ENCODE measurements around the gene WNK1.
"Not testable (repeated sequence)": the region's sequence is repeated elsewhere in the genome, so short reads cannot be mapped to it uniquely, and the experiment has no call there.

The WNK1 gene

DNA sequence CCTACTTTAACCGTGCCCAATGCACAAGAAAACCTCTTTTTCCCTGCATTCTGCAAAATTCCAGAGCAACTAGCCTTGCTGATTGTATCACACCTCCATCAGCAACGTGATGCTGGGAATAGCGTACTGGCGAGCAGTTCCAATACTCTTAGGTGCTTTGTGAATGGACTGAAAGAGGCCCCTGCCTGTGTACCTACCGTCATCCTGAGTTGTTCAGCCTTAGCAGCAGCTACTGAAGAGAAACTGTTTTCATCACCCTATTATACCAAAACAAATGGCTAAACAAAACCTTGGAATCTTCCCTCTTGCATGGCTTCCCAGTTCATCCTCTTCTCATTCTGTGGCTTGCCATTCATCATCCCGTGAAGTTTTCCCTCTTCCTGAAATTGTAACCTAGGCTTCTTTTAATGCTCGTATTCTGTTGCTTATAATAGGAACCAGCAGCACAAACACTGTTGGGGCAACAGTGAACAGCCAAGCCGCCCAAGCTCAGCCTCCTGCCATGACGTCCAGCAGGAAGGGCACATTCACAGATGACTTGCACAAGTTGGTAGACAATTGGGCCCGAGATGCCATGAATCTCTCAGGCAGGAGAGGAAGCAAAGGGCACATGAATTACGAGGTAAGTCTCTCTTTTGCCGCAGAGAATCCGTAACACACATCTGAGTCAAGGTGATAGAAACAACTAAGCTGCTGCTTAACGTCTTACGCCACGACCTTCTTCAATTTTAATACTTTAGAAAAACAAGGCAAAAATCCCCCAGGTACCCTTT, 155.2 kb downstream of the WNK1 start:
- FAIRE-seq (no peak), DNase-seq (ENCODE audit: low spot score) (no peak)

DNA sequence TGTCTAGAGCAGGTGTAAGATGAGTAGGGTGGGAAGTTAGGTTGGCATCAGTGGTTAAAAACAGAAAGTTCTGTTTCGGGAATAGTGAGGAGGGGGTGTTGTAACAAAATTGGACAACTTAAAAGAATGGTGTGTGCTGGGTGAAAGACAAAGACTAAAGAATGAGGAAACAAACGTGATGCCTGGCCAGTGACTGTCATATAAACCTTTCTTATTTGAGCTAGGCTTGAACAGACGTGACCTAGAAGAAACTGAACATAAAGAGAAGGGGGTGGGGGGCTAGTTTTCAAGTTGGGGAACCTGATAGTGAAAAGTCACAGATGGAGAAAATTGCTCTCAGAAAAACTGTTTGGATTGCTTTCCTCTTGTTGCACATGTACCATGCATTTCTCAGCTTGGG, 157.5 kb downstream of the WNK1 start:
- no peak for DNase-seq (ENCODE audit: low spot score)
- no peak for FAIRE-seq

GRCh38 chr12:910416-910815, 158.0 kb downstream of the WNK1 start:
- no peak for DNase-seq (ENCODE audit: low spot score)
- no peak for FAIRE-seq

- DNase-seq (ENCODE audit: low spot score) (no peak), FAIRE-seq (no peak)
These were observed 158.9 kb downstream of the WNK1 start for GRCh38 chr12:911191-911826.

DNA sequence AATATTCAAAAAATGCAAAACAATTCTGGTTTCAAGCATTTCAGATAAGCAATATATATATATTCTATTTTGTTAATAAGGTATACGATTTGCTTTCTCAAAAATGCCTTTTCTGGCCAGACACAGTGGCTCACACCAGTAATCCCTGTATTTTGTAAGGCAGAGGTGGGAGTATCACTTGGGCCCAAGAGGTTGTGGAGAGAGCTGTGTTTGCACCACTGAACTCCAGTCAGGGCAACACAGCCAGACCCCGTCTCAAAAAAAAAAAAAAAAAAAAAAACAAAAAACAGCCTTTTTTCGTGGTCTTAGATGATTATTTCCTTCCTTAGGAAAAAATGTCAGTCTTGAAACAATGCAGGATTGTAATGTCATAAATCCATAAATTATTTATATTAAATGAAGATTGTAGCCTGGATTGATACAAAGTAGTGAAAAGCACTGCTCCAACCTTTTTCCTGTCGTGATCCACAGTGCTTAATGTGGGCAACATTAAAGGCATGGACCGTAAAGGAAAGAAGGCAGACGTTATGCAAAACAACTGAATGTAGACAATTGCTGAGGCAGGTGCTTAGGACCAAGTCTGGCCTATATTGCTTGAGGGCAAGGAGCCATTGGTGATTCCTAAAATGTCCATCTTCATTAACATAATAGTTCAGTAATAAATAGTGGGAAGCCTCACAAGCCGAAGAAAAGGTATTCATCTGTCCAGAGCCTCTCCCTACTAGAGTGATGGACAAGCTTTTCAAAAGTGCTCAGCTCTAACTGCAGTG, 160.3 kb downstream of the WNK1 start:
- FAIRE-seq (no peak), DNase-seq (ENCODE audit: low spot score) (no peak)

GRCh38 chr12:913919-914698, 161.7 kb downstream of the WNK1 start:
- FAIRE-seq, result no peak

GRCh38 chr12:915090-915489, 162.7 kb downstream of the WNK1 start:
- DNase-seq (ENCODE audit: low spot score) (no peak), FAIRE-seq (no peak)

More at GRCh38 chr12:913919-914698, 161.7 kb downstream of the WNK1 start:
- DNase-seq (ENCODE audit: low spot score), result no peak

DNA sequence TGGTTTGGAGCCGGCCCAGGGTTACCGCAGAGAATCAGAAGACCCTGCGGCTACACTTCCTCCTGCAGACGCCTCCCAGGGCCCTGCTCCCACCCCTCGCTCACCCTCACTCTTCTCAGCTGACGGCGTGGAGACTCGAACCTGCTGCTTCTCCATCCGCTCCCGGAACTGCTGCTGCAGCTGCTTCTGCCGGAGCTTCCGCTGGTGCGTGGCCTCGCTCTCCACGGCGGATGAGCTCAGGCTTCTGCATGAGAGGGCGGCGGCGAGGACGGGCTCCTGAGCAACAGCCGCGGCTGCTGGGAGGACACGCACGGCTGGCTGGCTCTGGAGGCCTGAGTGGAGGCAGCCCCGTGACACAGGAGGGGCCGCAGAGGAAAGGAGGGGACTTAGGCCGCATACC, 163.9 kb downstream of the WNK1 start:
- DNase-seq (ENCODE audit: low spot score) (no peak), FAIRE-seq (no peak)

DNA sequence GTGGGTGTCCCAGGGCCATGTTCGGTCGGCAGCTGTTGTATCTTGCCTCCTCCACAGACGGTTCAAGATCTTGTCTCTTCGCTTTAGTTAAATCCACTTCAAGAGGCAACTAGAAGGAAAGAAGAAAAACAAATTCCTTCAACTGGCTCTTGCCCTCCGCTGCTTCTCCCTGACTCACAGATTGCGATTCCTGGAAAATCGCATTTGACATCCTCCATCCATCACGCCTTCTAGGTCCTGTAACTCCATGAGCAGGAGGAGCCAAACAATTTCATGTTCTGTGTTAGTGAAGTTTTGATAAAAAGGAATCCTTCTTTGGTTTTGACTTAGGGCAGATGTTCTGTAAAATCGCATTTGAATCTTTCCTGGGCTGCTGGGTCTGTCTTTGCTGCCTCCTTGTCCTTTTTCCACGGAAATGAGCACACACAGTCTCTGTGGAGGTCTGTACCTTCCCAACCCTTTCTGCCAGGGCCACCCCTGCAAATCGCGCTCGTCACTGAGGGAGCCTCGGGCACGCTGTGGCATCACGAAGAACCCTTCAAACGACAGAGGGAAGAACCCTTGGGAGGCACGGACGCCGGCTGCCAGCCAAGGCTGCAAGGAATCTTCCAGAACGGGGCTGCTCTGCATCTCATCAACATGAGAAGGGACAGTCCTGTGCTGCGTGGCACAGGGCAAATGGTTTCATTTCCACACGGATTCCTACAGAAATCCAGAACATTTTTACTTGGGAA, 164.5 kb downstream of the WNK1 start:
- DNase-seq (ENCODE audit: low spot score), result no peak
- FAIRE-seq, result no peak

- FAIRE-seq, result no peak
- DNase-seq (ENCODE audit: low spot score), result no peak
These were observed 168.3 kb downstream of the WNK1 start for GRCh38 chr12:920676-921075.

- DNase-seq (ENCODE audit: low spot score), result no peak
- FAIRE-seq, result no peak
These were observed 169.9 kb downstream of the WNK1 start for GRCh38 chr12:922285-922684.

- FAIRE-seq, result no peak
- no peak for DNase-seq (ENCODE audit: low spot score)
These were observed 174.3 kb downstream of the WNK1 start for GRCh38 chr12:926641-927040.

GRCh38 chr12:931060-931459, 178.7 kb downstream of the WNK1 start:
- DNase-seq (ENCODE audit: low spot score) (no peak), FAIRE-seq (no peak)

GRCh38 chr12:931591-931990, 179.2 kb downstream of the WNK1 start:
- no peak for DNase-seq (ENCODE audit: low spot score)
- FAIRE-seq, result no peak

GRCh38 chr12:935891-936290, 183.5 kb downstream of the WNK1 start:
- not testable (repeated sequence) for FAIRE-seq; DNase-seq (ENCODE audit: low spot score)

DNA sequence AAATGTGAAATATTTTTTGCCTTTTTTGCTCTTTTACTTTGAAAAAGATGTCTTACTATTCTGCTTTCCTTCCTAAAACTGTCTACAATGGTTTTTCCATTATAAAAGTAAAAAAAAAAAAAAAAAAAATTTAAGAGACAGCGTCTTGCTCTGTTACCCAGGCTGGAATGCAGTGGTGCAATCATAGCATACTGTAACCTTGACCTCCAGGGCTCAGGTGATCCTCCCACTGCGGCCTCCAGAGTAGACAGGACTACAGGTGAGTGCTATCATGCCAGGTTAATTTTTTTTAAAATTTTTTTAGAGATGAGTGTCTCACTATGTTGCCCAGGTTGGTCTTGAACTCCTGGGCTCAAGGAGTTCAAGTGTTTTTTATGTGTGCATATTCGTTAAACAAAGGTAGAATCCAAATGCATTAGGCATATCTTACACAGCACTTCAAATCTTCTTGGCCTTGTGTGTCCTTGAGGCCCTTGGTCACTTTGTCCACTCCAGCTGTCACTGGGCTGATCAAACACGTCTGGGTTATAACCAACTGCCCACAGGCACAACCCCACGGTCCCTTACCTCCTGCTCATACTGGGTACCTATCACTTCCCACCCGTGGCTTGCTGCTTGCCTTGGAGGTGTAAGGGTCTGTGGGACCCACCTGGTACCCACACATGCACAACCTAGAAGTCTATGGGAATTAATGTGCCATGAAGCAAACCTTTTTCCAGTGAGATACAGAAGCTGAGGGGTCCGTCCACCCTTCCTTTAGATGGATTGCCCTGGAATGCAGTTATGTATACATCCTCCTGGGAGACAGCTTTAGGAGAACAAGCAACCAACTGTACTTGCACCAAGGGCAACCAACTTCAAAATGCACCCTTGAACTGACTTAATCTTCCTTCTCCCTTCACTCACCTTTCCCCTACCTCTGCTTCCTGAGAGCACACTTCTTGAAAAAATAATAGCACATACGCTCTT, 184.3 kb downstream of the WNK1 start:
- FAIRE-seq, result no peak
- no peak for DNase-seq (ENCODE audit: low spot score)

DNA sequence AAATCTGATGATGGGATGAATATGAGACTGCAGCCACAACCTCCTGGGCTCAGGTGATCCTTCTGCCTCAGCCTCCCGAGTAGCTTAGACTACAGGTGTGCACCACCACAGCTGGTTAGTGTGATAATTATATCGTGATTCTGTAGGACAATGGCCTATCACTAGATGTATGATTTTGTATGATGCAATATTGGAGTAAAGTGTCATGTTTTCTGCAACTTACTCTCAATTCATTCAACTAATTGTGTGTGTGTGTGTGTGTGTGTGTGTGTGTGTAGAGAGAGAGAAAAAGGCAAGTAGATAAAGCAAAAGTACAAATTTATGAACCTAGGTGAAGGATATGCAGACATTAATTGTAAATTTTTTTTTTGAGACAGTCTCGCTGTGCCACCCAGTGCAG, 186.4 kb downstream of the WNK1 start:
- DNase-seq (ENCODE audit: low spot score) (no peak), FAIRE-seq (no peak)

- DNase-seq (ENCODE audit: low spot score) (no peak), FAIRE-seq (no peak)
These were observed 190.7 kb downstream of the WNK1 start for GRCh38 chr12:943051-943450.

- FAIRE-seq, result no peak
- DNase-seq (ENCODE audit: low spot score), result no peak
These were observed 191.8 kb downstream of the WNK1 start for GRCh38 chr12:944211-944610.

- DNase-seq (ENCODE audit: low spot score) (no peak), FAIRE-seq (no peak)
These were observed 193.8 kb downstream of the WNK1 start for GRCh38 chr12:946212-946611.

All from urothelium cell line (cell line).